Psoas muscle (tissue), 8 donors: ENCODE results near the gene PDE4D. TPM values are rescaled to one million over a fixed set of nuclear protein-coding genes. Genes with fewer than 3 reads are reported as not detected.

Experiments used
- ATAC-seq, 4 donors: fragments of 200-7000 bp; cut with Tn5 transposase; one replicate each; pipeline ENCODE4 v1.9.1; 2020; ENCODE audit warnings: moderate library complexity in 3 of 4, mild to moderate bottlenecking in 2 of 4
- DNase-seq, 2 donors: peaks; one replicate each; pipeline ENCODE4 v3.0.0-alpha.2; 2020
- H3K27ac ChIP-seq: fragments of 200-600 bp; one replicate; pipeline ENCODE4 v1.8.0; 2022
- H3K27me3 ChIP-seq, 3 donors: fragments of 200-600 bp in 1 of 3; one replicate each; pipeline versions ENCODE4 v1.6.1 to v1.8.0; 2013 to 2022; ENCODE audit warnings: low read length in 2 of 3, mild to moderate bottlenecking in 2 of 3, moderate library complexity in 1 of 3; ENCODE audit not compliant: insufficient read depth in 3 of 3
- H3K36me3 ChIP-seq, 2 donors: fragments of 200-600 bp in 1 of 2; one replicate each; pipeline versions ENCODE4 v1.6.1 to v1.8.0; 2013 to 2022; ENCODE audit warnings: low read depth in 1 of 2, mild to moderate bottlenecking in 1 of 2, moderate library complexity in 1 of 2; ENCODE audit not compliant: insufficient read depth in 1 of 2
- H3K4me1 ChIP-seq: fragments of 200-600 bp; one replicate; pipeline ENCODE4 v1.8.0; 2022
- H3K4me3 ChIP-seq: fragments of 200-600 bp; one replicate; pipeline ENCODE4 v1.8.0; 2022; ENCODE audit warnings: mild to moderate bottlenecking
- H3K9me3 ChIP-seq: fragments of 200-600 bp; one replicate; pipeline ENCODE4 v1.8.0; 2022
- WGBS, 3 donors: extraction: QIAGEN DNeasy Blood & Tissue Kit; methylation state at CpG; one replicate each; pipeline versions ENCODE4 v1.1.6 to v1.1.7; 2013; 5-methylcytosine and 5-hydroxymethylcytosine counted together
- intact Hi-C, 2 donors: fragments of 100-400 bp; cut with DNase I; formaldehyde crosslinking; loops; one replicate each; pipeline versions ENCODE4 v1.11.0 to v1.14.2; 2022
- polyA plus RNA-seq, 3 donors: library from polyadenylated mRNA; stranded (reverse); fragments of 200-250 nt; gene quantifications; one replicate each; pipeline ENCODE4 v1.2.3, GENCODE V29; 2013
- total RNA-seq, 4 donors: library from RNA; stranded (reverse); fragmentation: NEBNext Ultra II Directional in 2 of 4; extraction: Animal tissue kit (Norgen Biotek cat#: 25700) in 2 of 4; gene quantifications; one replicate each; pipeline versions ENCODE4 v1.2.1 to v1.2.4, GENCODE V29; 2021 to 2023
- TF ChIP-seq, protein P1 (sequence below): fragments of 200-600 bp; IDR thresholded peaks from one replicate; pipeline ENCODE4 v1.8.0; 2022; ENCODE audit warnings: antibody characterized with exemption
- donor health status: healthy with polysubstance abuse.
- donor health status: DM: no; HTN: no; CAD: no; lungs with moderate emphysema.
- donor health status: Bipolar disorder and iron deficiency.
- donor health status: healthy.
- donor health status: DM: yes; HTN: yes; CAD: no.
- donor health status: DM: no; HTN: no; CAD: no.
- donor health status: DM: no; HTN: no; CAD: no.
- donor health status: DM: yes; HTN: yes; CAD: no.

The PDE4D gene
- total and polyA plus RNA-seq, 7 donors = 42.6 to 283 (median 88.7) TPM

DNA sequence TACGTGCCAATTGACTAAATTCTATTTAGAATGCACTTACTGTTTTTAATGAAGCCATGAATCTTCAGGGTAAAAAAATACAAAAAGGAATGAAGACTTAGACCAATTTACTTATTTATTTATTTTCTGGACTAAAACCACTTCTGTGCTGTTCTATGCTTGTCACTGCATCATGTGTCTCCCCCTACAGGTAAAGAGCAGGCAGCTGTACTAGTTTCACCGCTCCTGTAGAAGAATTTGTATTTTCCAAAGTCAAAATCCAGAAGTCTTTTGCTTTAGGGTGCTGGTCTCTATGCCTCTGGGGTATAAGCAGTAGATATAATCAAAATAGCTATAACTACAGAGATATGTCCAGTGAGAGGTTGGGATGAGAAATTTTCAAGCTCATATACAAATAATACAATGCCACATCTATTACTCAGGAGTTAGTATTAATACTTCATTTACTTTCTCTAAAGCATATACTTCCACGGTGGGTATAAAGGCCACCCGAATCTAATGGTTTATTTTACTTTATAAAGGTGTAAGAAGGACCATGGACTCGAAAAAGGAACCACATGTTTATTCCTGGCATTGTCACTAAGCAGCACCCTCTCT is 719.2 kb downstream of the PDE4D start:
- ATAC-seq (peak; percentile 34 to 64 (median 52)), DNase-seq (no peak)
- Histone ChIP-seq H3K27ac (peak overlapping the region; percentile 12), H3K9me3 (no peaks in the 10 kb centered on the region), H3K36me3 (peaks cover 2 to 17% of the 10 kb centered on the region in 2 donors), H3K4me1 (peaks cover 31% of the 10 kb centered on the region), H3K27me3 (no peaks in the 10 kb centered on the region), H3K4me3 (no peak overlapping the region)
- intact Hi-C loops = loop anchor here (5.0 to 10.0 kb wide), 3 partner anchors 50 to 280 kb away; no protein-coding TSS in a partner anchor
- WGBS, 3 donors = 43 to 69% (median 45%) methylated on average over 5 of the region's 5 CpGs
- TF ChIP-seq, protein P1, sequence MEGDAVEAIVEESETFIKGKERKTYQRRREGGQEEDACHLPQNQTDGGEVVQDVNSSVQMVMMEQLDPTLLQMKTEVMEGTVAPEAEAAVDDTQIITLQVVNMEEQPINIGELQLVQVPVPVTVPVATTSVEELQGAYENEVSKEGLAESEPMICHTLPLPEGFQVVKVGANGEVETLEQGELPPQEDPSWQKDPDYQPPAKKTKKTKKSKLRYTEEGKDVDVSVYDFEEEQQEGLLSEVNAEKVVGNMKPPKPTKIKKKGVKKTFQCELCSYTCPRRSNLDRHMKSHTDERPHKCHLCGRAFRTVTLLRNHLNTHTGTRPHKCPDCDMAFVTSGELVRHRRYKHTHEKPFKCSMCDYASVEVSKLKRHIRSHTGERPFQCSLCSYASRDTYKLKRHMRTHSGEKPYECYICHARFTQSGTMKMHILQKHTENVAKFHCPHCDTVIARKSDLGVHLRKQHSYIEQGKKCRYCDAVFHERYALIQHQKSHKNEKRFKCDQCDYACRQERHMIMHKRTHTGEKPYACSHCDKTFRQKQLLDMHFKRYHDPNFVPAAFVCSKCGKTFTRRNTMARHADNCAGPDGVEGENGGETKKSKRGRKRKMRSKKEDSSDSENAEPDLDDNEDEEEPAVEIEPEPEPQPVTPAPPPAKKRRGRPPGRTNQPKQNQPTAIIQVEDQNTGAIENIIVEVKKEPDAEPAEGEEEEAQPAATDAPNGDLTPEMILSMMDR = peak; percentile 79

DNA sequence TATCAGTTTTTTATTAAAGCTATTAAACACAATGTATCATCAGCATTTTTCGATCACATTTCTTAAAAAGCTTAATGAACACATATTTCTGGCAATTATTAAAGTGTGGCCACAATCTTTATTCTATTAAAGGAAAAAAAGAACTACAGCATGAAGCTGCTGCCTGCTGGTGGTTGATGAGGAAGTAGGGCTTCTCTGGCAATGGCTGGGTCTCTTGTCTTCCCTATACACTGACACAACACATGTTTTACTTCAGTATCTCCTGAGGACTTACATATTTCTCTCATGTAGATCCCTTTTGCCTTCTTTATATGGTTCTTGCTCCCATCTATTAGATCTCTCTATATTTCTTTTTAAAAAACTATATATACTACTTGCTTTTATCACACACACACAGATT is 719.9 kb downstream of the PDE4D start:
- 85 to 89% (median 87%) methylated on average over 1 of the region's 1 CpG for WGBS, 3 donors
- Histone ChIP-seq H3K27me3 (no peaks in the 10 kb centered on the region), H3K4me1 (peaks cover 28% of the 10 kb centered on the region), H3K36me3 (peaks cover 2 to 13% of the 10 kb centered on the region in 2 donors), H3K27ac (peak overlapping the region; percentile 12), H3K4me3 (no peak overlapping the region), H3K9me3 (no peaks in the 10 kb centered on the region)
- no peak for ATAC-seq
- intact Hi-C loops = loop anchor here (5.0 to 10.0 kb wide), 3 partner anchors 49 to 279 kb away; no protein-coding TSS in a partner anchor
- TF ChIP-seq, protein P1 = no peak
- no peak for DNase-seq

DNA sequence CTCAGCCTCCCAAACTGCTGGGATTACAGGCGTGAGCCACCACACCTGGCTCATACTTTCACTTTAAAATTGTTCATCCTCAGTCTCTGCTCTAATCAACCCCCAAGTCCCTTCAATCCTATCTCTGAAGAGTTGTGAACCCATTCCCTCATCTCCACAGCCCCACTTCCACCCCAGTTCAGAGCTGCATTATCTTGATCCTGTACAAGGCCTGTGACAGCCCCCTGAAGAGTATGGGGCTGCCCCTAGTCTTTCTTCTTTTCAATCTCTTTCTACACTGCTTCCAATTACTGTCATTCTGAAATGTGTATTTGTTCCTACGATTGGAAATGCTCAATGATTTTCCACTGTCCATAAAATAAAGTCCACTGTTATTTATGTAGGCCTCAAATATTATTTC is 722.4 kb downstream of the PDE4D start:
- Histone ChIP-seq H3K9me3 (no peaks in the 10 kb centered on the region), H3K4me3 (no peak overlapping the region), H3K27ac (peak overlapping the region; percentile 73), H3K4me1 (peaks cover 24% of the 10 kb centered on the region), H3K27me3 (no peaks in the 10 kb centered on the region), H3K36me3 (peaks cover 0 to 4% of the 10 kb centered on the region in 2 donors)
- TF ChIP-seq, protein P1 = no peak
- DNase-seq (no peak), ATAC-seq (no peak)
- intact Hi-C loops = loop anchor here (5.0 to 10.0 kb wide), 3 partner anchors 46 to 276 kb away; no protein-coding TSS in a partner anchor
- 69 to 98% (median 94%) methylated on average over 2 of the region's 2 CpGs for WGBS, 3 donors

DNA sequence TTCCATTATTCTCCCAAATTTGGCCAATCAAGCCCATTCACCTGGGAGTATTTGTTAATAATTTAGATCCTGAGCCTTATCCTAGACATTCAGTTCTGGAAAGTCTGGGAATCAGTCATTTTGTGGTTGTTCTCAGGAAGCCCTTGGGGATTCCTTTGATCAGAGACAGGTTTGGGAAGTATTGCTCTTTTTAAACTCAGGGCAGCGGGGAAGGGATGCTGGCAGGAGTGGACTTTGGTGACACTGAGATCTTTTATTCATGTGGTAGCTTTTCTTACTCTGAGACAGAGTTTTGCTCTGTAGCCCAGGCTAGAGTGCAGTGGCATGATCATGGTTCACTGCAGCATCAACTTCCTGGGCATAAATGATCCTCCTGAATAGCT is 723.8 kb downstream of the PDE4D start:
- TF ChIP-seq, protein P1 = no peak
- no peak for DNase-seq
- ATAC-seq = peak; percentile 14 to 16 (median 16)
- peak overlapping the region; percentile 73 for H3K27ac ChIP-seq
- H3K9me3 ChIP-seq = no peaks in the 10 kb centered on the region
- H3K27me3 ChIP-seq = no peaks in the 10 kb centered on the region
- 48 to 100% (median 92%) methylated on average over 1 of the region's 1 CpG for WGBS, 3 donors
- peaks cover 21% of the 10 kb centered on the region for H3K4me1 ChIP-seq
- no peaks in the 10 kb centered on the region for H3K36me3 ChIP-seq
- intact Hi-C loops = loop anchor here (5.0 to 10.0 kb wide), 3 partner anchors 45 to 275 kb away; no protein-coding TSS in a partner anchor
- no peak overlapping the region for H3K4me3 ChIP-seq
